ENCODE results near the gene ISL1.

DNA sequence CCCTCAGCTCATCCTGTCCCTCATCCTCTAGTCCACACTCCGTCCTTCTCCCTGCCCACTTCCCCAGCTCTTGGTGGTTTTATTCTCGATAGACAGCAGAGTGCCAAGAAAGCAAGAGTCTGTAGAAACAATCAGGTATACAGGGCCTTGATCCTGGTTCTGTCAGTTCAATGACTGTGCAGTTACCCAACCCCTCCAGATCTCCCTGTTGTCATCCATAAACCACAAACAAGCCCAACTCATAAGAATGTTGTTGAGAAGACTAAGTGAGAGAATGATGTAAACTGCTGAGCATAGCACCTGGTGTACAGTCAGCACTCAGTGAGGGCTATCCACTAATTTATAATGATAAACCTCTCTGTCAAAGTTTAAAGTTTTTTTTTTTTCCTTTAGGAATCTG is 31.3 kb downstream of the ISL1 start:
- TF ChIP-seq CTCF (IDR thresholded peaks at IDR 0.05) (no peak), POLR2A (IDR thresholded peaks at IDR 0.05) (no peak)
